ENCODE measurements around the gene NCL. TPM values are rescaled to one million over a fixed set of nuclear protein-coding genes. Genes with fewer than 3 reads are reported as not detected.

The NCL gene
- total and polyA plus RNA-seq, 2 of the 13 experiments (the other 11 are each of a cell fraction or from before 2014, with no cell fraction given) = 105 to 779 TPM

- H3K27me3 ChIP-seq (ENCODE audit: control insufficient read depth in 1 of 2, insufficient read depth in 2 of 2, low read length in 2 of 2) = peaks cover 0 to 8% of the 10 kb centered on the region in 2 experiments; a peak in 2 of 5 replicates
Observed at GRCh38 chr2:231427116-231427515, 37.2 kb downstream of the NCL start.

GRCh38 chr2:231425811-231426703 is 38.2 kb downstream of the NCL start:
- Histone ChIP-seq H3K4me2 (ENCODE audit: low read depth, low read length) (peak overlapping the region; percentile 19; the same call in 1 of the 2 replicates), H4K20me1 (ENCODE audit: insufficient read depth, low read length) (no peaks in the 10 kb centered on the region), H3K9ac (ENCODE audit: insufficient read depth, low read depth, low read length) (no peak overlapping the region), H3K4me1 (ENCODE audit: insufficient read depth, low read length) (peaks cover 21% of the 10 kb centered on the region), H3K27ac (ENCODE audit: extremely low read length, insufficient read depth, low read length) (no peak overlapping the region), H3K9me3 (ENCODE audit: low read length) (peaks cover 2% of the 10 kb centered on the region), H3K27me3 (ENCODE audit: control insufficient read depth in 1 of 2, insufficient read depth in 2 of 2, low read length in 2 of 2) (peaks cover 0 to 8% of the 10 kb centered on the region in 2 experiments; a peak in 2 of 5 replicates), H2AFZ (ENCODE audit: low read length) (no peak overlapping the region), H3K79me2 (ENCODE audit: insufficient read depth, low read length) (no peaks in the 10 kb centered on the region), H3K4me3 (replicated peaks in 1 of 3; ENCODE audit: insufficient read depth in 1 of 3, low read depth in 2 of 3, low read length in 3 of 3) (no peak overlapping the region; a peak in 1 of 6 replicates), H3K36me3 (replicated peaks in 1 of 2; ENCODE audit: control insufficient read depth in 1 of 2, insufficient read depth in 2 of 2, low read length in 2 of 2) (no peaks in the 10 kb centered on the region)
- intact Hi-C loops (cut with micrococcal nuclease; ENCODE audit: unreplicated experiment) (no loop called here), in situ Hi-C loops (cut with HindIII; ENCODE audit: extremely low pct_ligation_motif_present, low pct_unique_long_range_greater_than_20kb) (no loop called here)
- FAIRE-seq = no peak
- 57% methylated on average over 17 of the region's 21 CpGs for WGBS (ENCODE audit: low lambda C conversion rate)
- peak; percentile 57 for ATAC-seq
- no TSS peak for BruUV-seq (replicated peaks)
- POLR2A ChIA-PET = interaction anchor here (1.4 kb wide), 1 partner anchor 39 kb away, joined by 6 read pairs; the partner anchor contains the start of gene NCL
- no peak for DNase-seq (ENCODE audit: low spot score)
- TF ChIP-seq RNF219 (CRISPR knock-in tag; IDR thresholded peaks at IDR 0.05) (no peak), LCORL (IDR thresholded peaks at IDR 0.05) (no peak), LCORL (CRISPR knock-in tag; IDR thresholded peaks at IDR 0.05) (no peak), YEATS4 (CRISPR knock-in tag; IDR thresholded peaks at IDR 0.05; ENCODE audit: borderline replicate concordance) (no peak), SAP130 (CRISPR knock-in tag; IDR thresholded peaks at IDR 0.05; ENCODE audit: low read depth) (0 out of 2 replicates have a peak, but pooled peaks have one; percentile 7), ZSCAN25 (CRISPR knock-in tag; IDR thresholded peaks at IDR 0.05) (0 out of 2 replicates have a peak, but pooled peaks have one; percentile 23), KMT2A (CRISPR knock-in tag; IDR thresholded peaks at IDR 0.05) (no peak), FOSL2 (CRISPR knock-in tag; IDR thresholded peaks at IDR 0.05) (0 out of 2 replicates have a peak, but pooled peaks have one; percentile 13), ZNF678 (CRISPR knock-in tag; IDR thresholded peaks at IDR 0.05) (no peak), ZBTB33 (CRISPR knock-in tag; IDR thresholded peaks at IDR 0.05) (peak; percentile 74; the same call in 1 of the 2 replicates), SRF (IDR thresholded peaks at IDR 0.05; ENCODE audit: low read depth, low read length) (no peak), TSC22D2 (CRISPR knock-in tag; IDR thresholded peaks at IDR 0.05; ENCODE audit: borderline replicate concordance) (no peak)
- CTCF ChIA-PET (ENCODE audit: low intra/inter-chr PET ratio, low total read pairs) = no interaction called here

More at GRCh38 chr2:231427116-231427515, 37.2 kb downstream of the NCL start:
- no peak for TF ChIP-seq ZNF816 (CRISPR knock-in tag; IDR thresholded peaks at IDR 0.05; ENCODE audit: borderline replicate concordance)
- 45% methylated on average over 3 of the region's 3 CpGs for WGBS (ENCODE audit: low lambda C conversion rate)
- Histone ChIP-seq H3K27ac (ENCODE audit: extremely low read length, insufficient read depth, low read length) (no peak overlapping the region), H3K4me3 (replicated peaks in 1 of 3; ENCODE audit: insufficient read depth in 1 of 3, low read depth in 2 of 3, low read length in 3 of 3) (no peak overlapping the region), H3K79me2 (ENCODE audit: insufficient read depth, low read length) (no peaks in the 10 kb centered on the region), H4K20me1 (ENCODE audit: insufficient read depth, low read length) (no peaks in the 10 kb centered on the region), H3K36me3 (replicated peaks in 1 of 2; ENCODE audit: control insufficient read depth in 1 of 2, insufficient read depth in 2 of 2, low read length in 2 of 2) (no peaks in the 10 kb centered on the region), H2AFZ (ENCODE audit: low read length) (no peak overlapping the region), H3K4me1 (ENCODE audit: insufficient read depth, low read length) (peaks cover 15% of the 10 kb centered on the region), H3K9me3 (ENCODE audit: low read length) (peaks cover 13% of the 10 kb centered on the region), H3K4me2 (ENCODE audit: low read depth, low read length) (no peak overlapping the region), H3K9ac (ENCODE audit: insufficient read depth, low read depth, low read length) (no peak overlapping the region)
- in situ Hi-C loops (cut with HindIII; ENCODE audit: extremely low pct_ligation_motif_present, low pct_unique_long_range_greater_than_20kb) = no loop called here
- intact Hi-C loops (cut with micrococcal nuclease; ENCODE audit: unreplicated experiment) = no loop called here
- POLR2A ChIA-PET = no interaction called here
- FAIRE-seq (no peak), ATAC-seq (no peak), DNase-seq (ENCODE audit: low spot score) (no peak)
- CTCF ChIA-PET (ENCODE audit: low intra/inter-chr PET ratio, low total read pairs) = no interaction called here
- no TSS peak for BruUV-seq (replicated peaks)

All from HepG2 (cell line).